Fibroblast of the aortic adventitia (primary cell): Measurements from ENCODE around the gene SUN2. TPM values are rescaled to one million over a fixed set of nuclear protein-coding genes. Genes with fewer than 3 reads are reported as not detected.
"Not testable (repeated sequence)": the region's sequence is repeated elsewhere in the genome, so short reads cannot be mapped to it uniquely, and the experiment has no call there.

Source experiments
- DNase-seq: peaks from one replicate; pipeline ENCODE4 v3.0.0-alpha.2; 2010; ENCODE audit warnings: low read depth
- H3K4me3 ChIP-seq: 2 replicates; pipeline ENCODE4 v1.5.1; 2011; ENCODE audit warnings: low read depth, mild to moderate bottlenecking, control low read depth, low read length, moderate library complexity
- CTCF ChIP-seq: IDR thresholded peaks from 2 replicates; pipeline ENCODE4 v1.5.1; 2011; ENCODE audit warnings: mild to moderate bottlenecking, low read length, control low read depth, inconsistent platforms; ENCODE audit not compliant: insufficient read depth
- total RNA-seq: library from RNA; depleted of rRNA; stranded (reverse); fragments of >200 nt; gene quantifications from 2 replicates; pipeline ENCODE4 v1.2.3, GENCODE V29; 2012; ENCODE audit warnings: low replicate concordance

SUN2 gene
- 69.1 and 93.2 TPM in 2 replicates for total RNA-seq

- no peak for TF ChIP-seq CTCF
- DNase-seq: peak; percentile 78
Measured at GRCh38 chr22:38755911-38756532, at the start of gene SUN2. Gene SUN2 (minus strand): TSS chr22:38755998. CDS start chr22:38752628, 3,370 bp downstream.

GRCh38 chr22:38805041-38805593 is 49.3 kb upstream of the SUN2 start:
- TF ChIP-seq CTCF: peak; percentile 1
- not testable (repeated sequence) for H3K4me3 ChIP-seq, DNase-seq

More at GRCh38 chr22:38755911-38756532, at the start of gene SUN2:
- H3K4me3 ChIP-seq: peak within 1 kb of the TSS; percentile 68

- peak; percentile 94 for DNase-seq
- no peak overlapping the region for H3K4me3 ChIP-seq
- no peak for TF ChIP-seq CTCF
Measured at GRCh38 chr22:38802671-38803121, 46.9 kb upstream of the SUN2 start.

GRCh38 chr22:38799265-38800002 is 43.6 kb upstream of the SUN2 start:
- H3K4me3 ChIP-seq: no peak overlapping the region
- DNase-seq: peak; percentile 10
- no peak for TF ChIP-seq CTCF

- no peak overlapping the region for H3K4me3 ChIP-seq
- no peak for TF ChIP-seq CTCF
- no peak for DNase-seq
Measured at GRCh38 chr22:38798496-38798895, 42.7 kb upstream of the SUN2 start.

GRCh38 chr22:38796262-38796957 is 40.6 kb upstream of the SUN2 start:
- no peak for TF ChIP-seq CTCF
- no peak overlapping the region for H3K4me3 ChIP-seq
- peak; percentile 20 for DNase-seq
